A549 (cell line): ENCODE measurements around the gene SDSL. TPM values are rescaled to one million over a fixed set of nuclear protein-coding genes. Genes with fewer than 3 reads are reported as not detected.
A peak's percentile ranks its signal among the peaks of the same experiment; 100 is the strongest.

Experiments
- ATAC-seq, 2 experiments: fragments of 200-7000 bp in 1 of 2; fragments of >200 bp in 1 of 2; cut with Nextera tagmentation in 1 of 2; cut with Tn5 transposase in 1 of 2; 3 replicates each; pipeline versions ENCODE4 v1.8.0 to v1.9.1; 2018 to 2020; ENCODE audit warnings: mild to moderate bottlenecking in 1 of 2, moderate library complexity in 1 of 2
- CTCF ChIA-PET: fragments of 300-600 bp; sonication (Branson Sonifier 250); formaldehyde crosslinking; extraction: SDS; loops from one replicate; lab custom pipeline; 2021; ENCODE audit warnings: antibody characterized with exemption, inconsistent platforms; lab: Yijun Ruan, JAX
- POLR2A ChIA-PET: fragments of 350-600 bp; formaldehyde crosslinking; extraction: SDS; loops from one replicate; lab custom pipeline; 2021; ENCODE audit warnings: antibody characterized with exemption, inconsistent platforms; lab: Yijun Ruan, JAX
- DNase-seq, 2 experiments: peaks; one replicate each; pipeline versions ENCODE4 v3.0.0 to v3.0.0-alpha.2; 2011 to 2016; ENCODE audit warnings: low read depth in 1 of 2, low spot score in 1 of 2
- FAIRE-seq: peaks from 2 replicates; lab custom pipeline; 2011; peaks lifted over from hg19 to GRCh38; lab: Jason Lieb, UNC
- H3K27ac ChIP-seq, 2 experiments: fragments of >200 bp; sonication (Bioruptor Twin); formaldehyde crosslinking; 3 replicates each; pipeline ENCODE4 v1.5.1; 2016 to 2017
- H3K4me1 ChIP-seq: fragments of >200 bp; sonication (Bioruptor Twin); formaldehyde crosslinking; 3 replicates; pipeline ENCODE4 v1.6.1; 2016
- H3K4me2 ChIP-seq: fragments of >200 bp; sonication (Bioruptor Twin); formaldehyde crosslinking; 3 replicates; pipeline ENCODE4 v1.6.1; 2016
- H3K4me3 ChIP-seq: fragments of >200 bp; sonication (Bioruptor Twin); formaldehyde crosslinking; 3 replicates; pipeline ENCODE4 v1.5.1; 2016
- H3K9me3 ChIP-seq: fragments of >200 bp; sonication (Bioruptor Twin); formaldehyde crosslinking; 3 replicates; pipeline ENCODE4 v1.6.1; 2016
- ATOH8 ChIP-seq: fragments of 250-450 bp; sonication (Bioruptor Pico); IDR thresholded peaks from 2 replicates; pipeline ENCODE4 v1.5.0; 2020; ENCODE audit warnings: low read depth, mild to moderate bottlenecking, moderate library complexity
- BHLHE40 ChIP-seq: IDR thresholded peaks from 2 replicates; pipeline ENCODE4 v1.6.1; 2012; ENCODE audit warnings: low read depth, low read length, inconsistent platforms
- CBX8 ChIP-seq: fragments of 200-600 bp; sonication (generic); IDR thresholded peaks from 2 replicates; pipeline ENCODE4 v1.6.1; 2016
- CEBPB ChIP-seq, 2 experiments: fragments of >200 bp in 1 of 2; sonication (Bioruptor Twin) in 1 of 2; formaldehyde crosslinking in 1 of 2; IDR thresholded peaks; 2 replicates each; pipeline ENCODE4 v1.6.1; 2012 to 2016
- CHD2 ChIP-seq: fragments of 150-350 bp; IDR thresholded peaks from 2 replicates; pipeline ENCODE4 v1.6.1; 2014; ENCODE audit warnings: low read length; ENCODE audit not compliant: partially characterized antibody
- CTCF ChIP-seq: fragments of >200 bp; sonication (Bioruptor Twin); formaldehyde crosslinking; IDR thresholded peaks from 3 replicates; pipeline ENCODE4 v1.5.1; 2016
- EHF ChIP-seq: fragments of 250-450 bp; sonication (Bioruptor Pico); IDR thresholded peaks from 2 replicates; pipeline ENCODE4 v1.5.0; 2020; ENCODE audit warnings: mild to moderate bottlenecking
- ELK1 ChIP-seq: fragments of 150-350 bp; IDR thresholded peaks from 2 replicates; pipeline ENCODE4 v1.6.1; 2014; ENCODE audit warnings: low read depth, mild to moderate bottlenecking, low read length
- EP300 ChIP-seq, 2 experiments: fragments of >200 bp; sonication (Bioruptor Twin); formaldehyde crosslinking; IDR thresholded peaks; 2 replicates in 1 of 2; 3 replicates in 1 of 2; pipeline ENCODE4 v1.6.1; 2016 to 2017
- FOSB ChIP-seq: fragments of 250-450 bp; sonication (Bioruptor Pico); IDR thresholded peaks from 2 replicates; pipeline ENCODE4 v1.5.0; 2020; ENCODE audit warnings: mild to moderate bottlenecking, moderate library complexity
- FOSL2 ChIP-seq, 2 experiments: fragments of 450-650 bp in 1 of 2; fragments of >200 bp in 1 of 2; sonication (Bioruptor Twin) in 1 of 2; formaldehyde crosslinking; IDR thresholded peaks; 2 replicates each; pipeline versions ENCODE4 v1.5.0 to v1.6.1; 2016 to 2020; ENCODE audit warnings: mild to moderate bottlenecking in 1 of 2, moderate library complexity in 1 of 2
- FOXS1 ChIP-seq: fragments of 250-450 bp; sonication (Bioruptor Pico); IDR thresholded peaks from 2 replicates; pipeline ENCODE4 v1.5.0; 2020; ENCODE audit warnings: mild to moderate bottlenecking, moderate library complexity
- GATA3 ChIP-seq: IDR thresholded peaks from 2 replicates; pipeline ENCODE4 v1.6.1; 2012; ENCODE audit warnings: borderline replicate concordance
- HDAC2 ChIP-seq: fragments of 200-600 bp; sonication (generic); IDR thresholded peaks from 2 replicates; pipeline ENCODE4 v1.6.1; 2016
- HOXB13 ChIP-seq: fragments of 250-450 bp; sonication (Bioruptor Pico); IDR thresholded peaks from 2 replicates; pipeline ENCODE4 v1.5.0; 2020; ENCODE audit warnings: low read depth, mild to moderate bottlenecking, moderate library complexity
- HOXB5 ChIP-seq: fragments of 250-450 bp; sonication (Bioruptor Pico); IDR thresholded peaks from 2 replicates; pipeline ENCODE4 v1.5.0; 2020; ENCODE audit warnings: mild to moderate bottlenecking, moderate library complexity
- JUN ChIP-seq, 2 experiments: fragments of >200 bp; sonication (Bioruptor Twin); formaldehyde crosslinking; IDR thresholded peaks; 2 replicates in 1 of 2; 3 replicates in 1 of 2; pipeline ENCODE4 v1.6.1; 2016 to 2017
- JUNB ChIP-seq: fragments of >200 bp; sonication (Bioruptor Twin); formaldehyde crosslinking; IDR thresholded peaks from 2 replicates; pipeline ENCODE4 v1.6.1; 2016
- KDM1A ChIP-seq: fragments of 200-600 bp; sonication (generic); IDR thresholded peaks from 2 replicates; pipeline ENCODE4 v1.6.1; 2016; ENCODE audit warnings: low read depth, mild to moderate bottlenecking
- MAZ ChIP-seq: fragments of 150-350 bp; IDR thresholded peaks from 2 replicates; pipeline ENCODE4 v1.6.1; 2014; ENCODE audit warnings: antibody characterized with exemption, low read depth, low read length, borderline replicate concordance
- MYC ChIP-seq: IDR thresholded peaks from 2 replicates; pipeline ENCODE4 v1.6.1; 2012; ENCODE audit warnings: mild to moderate bottlenecking, inconsistent platforms, low read length, improper control_type of control experiment, borderline replicate concordance
- NFE2L2 ChIP-seq: fragments of 150-350 bp; conservative IDR thresholded peaks from 2 replicates; pipeline ENCODE4 v1.6.1; 2014; ENCODE audit warnings: low read length
- NPAS2 ChIP-seq: fragments of 250-450 bp; sonication (Bioruptor Pico); IDR thresholded peaks from 2 replicates; pipeline ENCODE4 v1.8.0; 2022; ENCODE audit warnings: mild to moderate bottlenecking, moderate library complexity, borderline replicate concordance
- NR3C1 ChIP-seq: fragments of >200 bp; sonication (Bioruptor Twin); formaldehyde crosslinking; IDR thresholded peaks from 3 replicates; pipeline ENCODE4 v1.6.1; 2017
- RCOR1 ChIP-seq: fragments of 150-350 bp; IDR thresholded peaks from 2 replicates; pipeline ENCODE4 v1.6.1; 2014; ENCODE audit warnings: antibody characterized with exemption, low read length, low read depth
- REST ChIP-seq: fragments of 200-600 bp; sonication (generic); IDR thresholded peaks from 2 replicates; pipeline ENCODE4 v1.6.1; 2016; ENCODE audit warnings: antibody characterized with exemption, mild to moderate bottlenecking, moderate library complexity
- RNF2 ChIP-seq: fragments of 200-600 bp; sonication (generic); IDR thresholded peaks from 2 replicates; pipeline ENCODE4 v1.6.1; 2016; ENCODE audit warnings: low read depth, mild to moderate bottlenecking, antibody characterized with exemption, moderate library complexity, borderline replicate concordance
- SREBF2 ChIP-seq: fragments of 450-650 bp; IDR thresholded peaks from 2 replicates; pipeline ENCODE4 v1.6.1; 2014; ENCODE audit warnings: mild to moderate bottlenecking, moderate library complexity
- TP53 ChIP-seq: fragments of 250-450 bp; sonication (Bioruptor Pico); IDR thresholded peaks from 2 replicates; pipeline ENCODE4 v1.5.0; 2021; ENCODE audit warnings: mild to moderate bottlenecking, moderate library complexity
- WGBS: methylation state at CpG from one replicate; pipeline ENCODE4 v1.1.6; 2017; ENCODE audit errors: missing lambda C conversion rate; 5-methylcytosine and 5-hydroxymethylcytosine counted together
- polyA plus RNA-seq, 4 experiments: library from polyadenylated mRNA; depleted of rRNA in 3 of 4; stranded (reverse); fragments of >200 nt; fragmentation: RNase III in 1 of 4; extraction: RNeasy Plus Mini Kit Qiagen cat#74134 plus additional on column Dnase treatment in 1 of 4; gene quantifications; 2 replicates in 3 of 4; 3 replicates in 1 of 4; pipeline ENCODE4 v1.2.3, GENCODE V29; 2011 to 2017

Gene SDSL
- polyA plus RNA-seq, 2 of the 4 experiments (the other 2 are of a cell fraction) = 21.0 to 26.7 TPM

- 31% methylated on average over 33 of the region's 58 CpGs for WGBS
- CTCF ChIA-PET = interaction anchor here (3.7 kb wide), 1 partner anchor 14 kb away, joined by 16 read pairs; no protein-coding TSS in a partner anchor
- POLR2A ChIA-PET = no interaction called here
- peak in 1 of 2 experiments; percentile 11; a peak in 2 of 6 replicates for ATAC-seq
- Histone ChIP-seq H3K27ac (no peak overlapping the region), H3K4me2 (no peak overlapping the region), H3K4me3 (no peak overlapping the region), H3K9me3 (no peaks in the 10 kb centered on the region), H3K4me1 (no peaks in the 10 kb centered on the region)
- no peak for TF ChIP-seq HOXB5 (CRISPR knock-in tag)
- no peak for TF ChIP-seq CTCF
- TF ChIP-seq JUNB = no peak
- no peak for TF ChIP-seq REST
- TF ChIP-seq MAZ = no peak
- no peak for TF ChIP-seq CBX8
- TF ChIP-seq CEBPB (IDR thresholded peaks at IDR 0.05) = no peak
- no peak for TF ChIP-seq ATOH8 (CRISPR knock-in tag)
- no peak for TF ChIP-seq BHLHE40
- TF ChIP-seq CHD2 = no peak
- no peak for TF ChIP-seq FOXS1 (CRISPR knock-in tag)
- TF ChIP-seq GATA3 = no peak
- no peak for TF ChIP-seq HDAC2
- TF ChIP-seq NR3C1 = no peak
- TF ChIP-seq NPAS2 (CRISPR knock-in tag) = no peak
- no peak for FAIRE-seq
- no peak for DNase-seq
Observed at GRCh38 chr12:113476176-113476986, 54.2 kb downstream of the SDSL start.

- ChIA-PET POLR2A (interaction anchor here (0.6 kb wide), 1 partner anchor 315 kb away, joined by 4 read pairs; no protein-coding TSS in a partner anchor), CTCF (interaction anchor here (3.8 kb wide), 1 partner anchor 15 kb away, joined by 12 read pairs; no protein-coding TSS in a partner anchor)
- Histone ChIP-seq H3K9me3 (no peaks in the 10 kb centered on the region), H3K4me3 (no peak overlapping the region), H3K27ac (no peak overlapping the region), H3K4me2 (no peak overlapping the region), H3K4me1 (no peaks in the 10 kb centered on the region)
- FAIRE-seq (no peak), ATAC-seq (peak in 1 of 2 experiments; percentile 27; a peak in 3 of 6 replicates), DNase-seq (no peak)
- TF ChIP-seq RNF2 (no peak), JUN (IDR thresholded peaks at IDR 0.05) (no peak), MYC (no peak), FOSL2 (IDR thresholded peaks at IDR 0.05) (no peak), FOSL2 (CRISPR knock-in tag; IDR thresholded peaks at IDR 0.05) (no peak), TP53 (CRISPR knock-in tag) (no peak), RCOR1 (no peak), ELK1 (no peak), EHF (no peak), FOSB (CRISPR knock-in tag) (no peak), NPAS2 (CRISPR knock-in tag) (no peak), SREBF2 (no peak), HOXB13 (CRISPR knock-in tag) (no peak), GATA3 (no peak), JUNB (no peak), MAZ (no peak), KDM1A (no peak), NFE2L2 (no peak), EP300 (IDR thresholded peaks at IDR 0.05) (no peak)
- 5% methylated on average over 7 of the region's 7 CpGs for WGBS
Observed at GRCh38 chr12:113477171-113477841, 55.1 kb downstream of the SDSL start.
